GM18517 (cell line): ENCODE results near the gene SYT5.
"Not testable (repeated sequence)": the region's sequence is repeated elsewhere in the genome, so short reads cannot be mapped to it uniquely, and the experiment has no call there.

Experiments
- ATAC-seq: cut with Tn5 transposase; IDR thresholded peaks from one replicate; pipeline ENCODE4 v1.9.1; 2021; ENCODE audit warnings: mild to moderate bottlenecking, moderate library complexity; ENCODE audit not compliant: unreplicated experiment

The SYT5 gene

GRCh38 chr19:55179606-55180484 lies at the start of gene SYT5:
TSS of gene SYT5 (minus strand) at chr19:55180289. CDS start at chr19:55179041, 1,248 bp downstream.
- no peak for ATAC-seq

- ATAC-seq: no peak
These were observed 49.7 kb upstream of the SYT5 start for GRCh38 chr19:55229789-55230182.

GRCh38 chr19:55229145-55229788 lies 49.2 kb upstream of the SYT5 start:
- no peak for ATAC-seq

- ATAC-seq: no peak
These were observed 48.4 kb upstream of the SYT5 start, which contains the start of gene TMEM86B for GRCh38 chr19:55228403-55229031. TSS of gene TMEM86B (minus strand) at chr19:55228763. CDS start at chr19:55228741, 22 bp downstream.

GRCh38 chr19:55228015-55228391 lies 47.9 kb upstream of the SYT5 start:
- ATAC-seq: no peak

GRCh38 chr19:55227241-55228014 lies 47.3 kb upstream of the SYT5 start:
- ATAC-seq: no peak

- ATAC-seq: no peak
These were observed 46.7 kb upstream of the SYT5 start for GRCh38 chr19:55226788-55227187.

GRCh38 chr19:55226273-55226672 lies 46.2 kb upstream of the SYT5 start:
- no peak for ATAC-seq

GRCh38 chr19:55225415-55225958 lies 45.4 kb upstream of the SYT5 start:
- no peak for ATAC-seq

GRCh38 chr19:55224679-55225414 lies 44.8 kb upstream of the SYT5 start:
- not testable (repeated sequence) for ATAC-seq

- no peak for ATAC-seq
These were observed 44.1 kb upstream of the SYT5 start for GRCh38 chr19:55224038-55224665.

GRCh38 chr19:55223291-55224037 lies 43.4 kb upstream of the SYT5 start:
- no peak for ATAC-seq

GRCh38 chr19:55220525-55220924 lies 40.4 kb upstream of the SYT5 start:
- no peak for ATAC-seq

- no peak for ATAC-seq
These were observed 36.5 kb upstream of the SYT5 start for GRCh38 chr19:55216461-55217198.

- ATAC-seq: no peak
These were observed 33.5 kb upstream of the SYT5 start for GRCh38 chr19:55213547-55213946.

- ATAC-seq: no peak
These were observed 32.4 kb upstream of the SYT5 start for GRCh38 chr19:55212447-55212846.

- ATAC-seq: no peak
These were observed 29.8 kb upstream of the SYT5 start for GRCh38 chr19:55209693-55210472.
